ENCODE data around the gene UBE2J1.

- TF ChIP-seq, protein P1, sequence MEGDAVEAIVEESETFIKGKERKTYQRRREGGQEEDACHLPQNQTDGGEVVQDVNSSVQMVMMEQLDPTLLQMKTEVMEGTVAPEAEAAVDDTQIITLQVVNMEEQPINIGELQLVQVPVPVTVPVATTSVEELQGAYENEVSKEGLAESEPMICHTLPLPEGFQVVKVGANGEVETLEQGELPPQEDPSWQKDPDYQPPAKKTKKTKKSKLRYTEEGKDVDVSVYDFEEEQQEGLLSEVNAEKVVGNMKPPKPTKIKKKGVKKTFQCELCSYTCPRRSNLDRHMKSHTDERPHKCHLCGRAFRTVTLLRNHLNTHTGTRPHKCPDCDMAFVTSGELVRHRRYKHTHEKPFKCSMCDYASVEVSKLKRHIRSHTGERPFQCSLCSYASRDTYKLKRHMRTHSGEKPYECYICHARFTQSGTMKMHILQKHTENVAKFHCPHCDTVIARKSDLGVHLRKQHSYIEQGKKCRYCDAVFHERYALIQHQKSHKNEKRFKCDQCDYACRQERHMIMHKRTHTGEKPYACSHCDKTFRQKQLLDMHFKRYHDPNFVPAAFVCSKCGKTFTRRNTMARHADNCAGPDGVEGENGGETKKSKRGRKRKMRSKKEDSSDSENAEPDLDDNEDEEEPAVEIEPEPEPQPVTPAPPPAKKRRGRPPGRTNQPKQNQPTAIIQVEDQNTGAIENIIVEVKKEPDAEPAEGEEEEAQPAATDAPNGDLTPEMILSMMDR (IDR thresholded peaks at IDR 0.05; ENCODE audit: low read length), result no peak
- no peak for TF ChIP-seq EZH2 (IDR thresholded peaks at IDR 0.05; ENCODE audit: borderline replicate concordance, low read length)
Measured at GRCh38 chr6:89323511-89323971, 29.0 kb downstream of the UBE2J1 start.
